Kidney glomerular epithelial cell (primary cell): ENCODE measurements around the gene NECTIN2.
"Not testable (repeated sequence)": the region's sequence is repeated elsewhere in the genome, so short reads cannot be mapped to it uniquely, and the experiment has no call there.

Source experiments
- DNase-seq: peaks from one replicate; lab custom pipeline; 2025; lab: John Stamatoyannopoulos, UW

The NECTIN2 gene

GRCh38 chr19:44817725-44818465 lies 28.2 kb upstream of the NECTIN2 start:
- no peak for DNase-seq

GRCh38 chr19:44818466-44819031 lies 27.5 kb upstream of the NECTIN2 start:
- DNase-seq, result no peak

GRCh38 chr19:44819246-44819832 lies 26.8 kb upstream of the NECTIN2 start:
- no peak for DNase-seq

- DNase-seq, result no peak
Observed at GRCh38 chr19:44820648-44821609, 25.2 kb upstream of the NECTIN2 start.

- no peak for DNase-seq
Observed at GRCh38 chr19:44822177-44822576, 23.9 kb upstream of the NECTIN2 start.

GRCh38 chr19:44822670-44823372 lies 23.3 kb upstream of the NECTIN2 start:
- no peak for DNase-seq

- peak; percentile 26 for DNase-seq
Observed at GRCh38 chr19:44823373-44823698, 22.8 kb upstream of the NECTIN2 start.

GRCh38 chr19:44824761-44825160 lies 21.3 kb upstream of the NECTIN2 start:
- no peak for DNase-seq

GRCh38 chr19:44832875-44833274 lies 13.2 kb upstream of the NECTIN2 start:
- DNase-seq, result not testable (repeated sequence)

- not testable (repeated sequence) for DNase-seq
Observed at GRCh38 chr19:44834399-44834798, 11.7 kb upstream of the NECTIN2 start.

GRCh38 chr19:44839276-44839675 lies 6.8 kb upstream of the NECTIN2 start:
- no peak for DNase-seq

- DNase-seq, result no peak
Observed at GRCh38 chr19:44840811-44841210, 5.3 kb upstream of the NECTIN2 start.

GRCh38 chr19:44841231-44841630 lies 4.9 kb upstream of the NECTIN2 start:
- no peak for DNase-seq

GRCh38 chr19:44845286-44845611 lies 848 bp upstream of the NECTIN2 start:
- DNase-seq, result no peak

GRCh38 chr19:44846455-44847143 lies 502 bp downstream of the NECTIN2 start:
- DNase-seq, result peak; percentile 23

- DNase-seq, result peak; percentile 57
Observed at GRCh38 chr19:44847144-44848035, 1.3 kb downstream of the NECTIN2 start.

- peak; percentile 51 for DNase-seq
Observed at GRCh38 chr19:44848036-44848811, 2.1 kb downstream of the NECTIN2 start.

GRCh38 chr19:44848812-44849447 lies 2.8 kb downstream of the NECTIN2 start:
- peak; percentile 25 for DNase-seq

- no peak for DNase-seq
Observed at GRCh38 chr19:44850641-44851109, 4.6 kb downstream of the NECTIN2 start.
